Head of caudate nucleus (tissue), 42 donors: ENCODE data around the gene SWAP70.
"Not testable (repeated sequence)": the region's sequence is repeated elsewhere in the genome, so short reads cannot be mapped to it uniquely, and the experiment has no call there.

Source experiments
- DNase-seq, 42 donors: peaks; one replicate each; pipeline versions ENCODE4 v3.0.0 to v3.0.0-alpha.2; 2020 to 2021; ENCODE audit warnings: mixed read lengths in 7 of 42
- intact Hi-C: fragments of 100-400 bp; cut with DNase I; formaldehyde crosslinking; loops from one replicate; pipeline ENCODE4 v1.15.0; 2022

SWAP70 gene

DNA sequence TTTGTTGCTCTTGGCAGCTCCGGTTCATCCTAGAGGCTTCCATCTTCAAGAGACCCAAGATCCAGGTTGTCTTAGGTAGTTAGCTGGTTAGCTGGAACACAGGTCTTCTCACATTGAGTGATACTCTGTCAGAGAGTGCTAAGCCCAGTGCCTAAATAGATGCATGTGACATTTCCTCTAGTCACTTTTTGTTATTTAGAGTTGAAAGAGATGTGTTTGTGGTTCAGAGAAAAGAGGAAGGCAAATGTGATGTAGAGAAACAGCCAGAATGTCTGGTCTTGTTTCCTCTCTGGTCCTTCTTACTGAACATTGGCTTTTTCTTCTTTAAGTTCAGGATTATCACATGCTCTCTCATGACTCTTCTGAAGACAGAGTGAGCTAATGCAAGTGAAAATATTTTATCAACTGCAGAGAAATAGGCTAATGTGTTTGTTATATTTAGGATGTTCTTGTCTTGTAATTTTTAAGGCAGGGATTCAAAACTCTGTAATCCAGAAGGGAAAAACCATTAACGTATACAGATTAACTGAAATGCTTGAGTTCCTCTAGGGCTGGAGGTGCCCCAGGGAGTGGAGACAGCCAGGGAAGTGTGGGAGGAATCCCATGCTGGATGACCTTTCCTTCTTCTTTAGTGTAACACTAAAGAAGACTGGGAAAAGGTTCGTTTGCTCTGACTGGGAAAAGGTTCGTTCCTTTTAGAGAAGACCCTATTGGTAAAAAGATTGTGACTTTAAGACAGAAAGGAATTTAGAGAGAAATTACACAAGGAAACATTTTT, 75.4 kb downstream of the SWAP70 start:
- no peak for DNase-seq

DNA sequence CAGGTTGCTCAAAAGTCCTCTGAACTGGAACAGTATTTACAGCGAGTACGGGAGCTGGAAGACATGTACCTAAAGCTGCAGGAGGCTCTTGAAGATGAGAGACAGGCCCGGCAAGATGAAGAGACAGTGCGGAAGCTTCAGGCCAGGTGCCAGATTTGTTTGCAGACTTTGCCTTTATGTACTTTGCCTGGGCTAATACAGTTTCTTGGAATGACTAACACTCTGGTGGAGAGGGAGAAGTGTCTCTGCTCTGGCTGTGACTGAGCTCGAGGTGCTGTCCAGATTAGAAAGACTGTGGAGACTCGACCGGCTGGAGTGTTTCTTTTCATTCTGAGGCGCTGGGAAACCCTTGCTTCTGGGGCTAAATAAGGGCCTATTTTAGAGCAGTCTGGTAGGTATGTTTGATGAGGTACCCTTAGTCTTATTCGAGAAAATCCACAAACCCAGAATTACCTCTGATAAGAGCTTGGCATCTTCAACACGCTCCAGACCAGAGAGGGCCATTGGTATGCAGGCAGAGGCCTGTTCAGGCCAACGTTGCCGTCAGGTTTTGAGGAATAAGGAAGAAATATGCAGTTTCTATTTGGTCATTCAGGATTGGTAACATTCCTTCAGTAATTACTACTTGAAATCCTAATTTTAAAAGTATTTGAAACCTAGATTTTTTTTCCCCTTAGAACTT, 76.5 kb downstream of the SWAP70 start:
- intact Hi-C loops: loop anchor here (10.0 kb wide), 1 partner anchor 56 kb away; no protein-coding TSS in a partner anchor
- no peak for DNase-seq

More for the DNA sequence above, 75.4 kb downstream of the SWAP70 start:
- intact Hi-C loops: no loop called here

DNA sequence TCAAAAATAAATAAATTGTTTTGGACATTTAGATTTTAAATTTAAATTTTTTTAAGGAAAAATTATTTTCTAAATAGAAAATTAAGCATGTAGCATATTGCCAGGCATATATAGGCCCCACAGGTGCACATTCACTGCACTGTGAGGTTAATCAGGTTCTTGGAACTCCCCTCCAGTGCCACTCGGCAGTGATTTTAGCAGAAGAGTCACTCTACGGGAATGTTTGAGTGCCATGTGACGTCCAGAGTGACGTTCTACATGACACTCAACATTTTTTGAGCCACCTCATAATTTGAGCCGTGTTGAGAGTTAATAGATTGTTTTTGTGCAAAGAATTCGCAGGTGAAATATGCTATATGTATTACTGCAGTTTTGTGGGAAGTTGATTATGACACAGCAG, 77.4 kb downstream of the SWAP70 start:
- DNase-seq: no peak
- intact Hi-C loops: loop anchor here (10.0 kb wide), 1 partner anchor 56 kb away; no protein-coding TSS in a partner anchor

DNA sequence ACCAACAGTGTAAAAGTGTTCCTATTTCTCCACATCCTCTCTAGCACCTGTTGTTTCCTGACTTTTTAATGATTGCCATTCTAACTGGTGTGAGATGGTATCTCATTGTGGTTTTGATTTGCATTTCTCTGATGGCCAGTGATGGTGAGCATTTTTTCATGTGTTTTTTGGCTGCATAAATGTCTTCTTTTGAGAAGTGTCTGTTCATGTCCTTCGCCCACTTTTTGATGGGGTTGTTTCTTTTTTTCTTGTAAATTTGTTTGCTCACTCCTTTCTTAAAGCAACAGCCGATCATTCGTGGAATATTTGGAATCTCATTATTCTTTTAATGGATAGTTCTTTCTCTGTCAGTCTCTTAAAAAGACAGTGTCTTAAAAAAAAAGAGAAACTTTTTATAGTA, 79.6 kb downstream of the SWAP70 start:
- not testable (repeated sequence) for DNase-seq
- intact Hi-C loops: loop anchor here (10.0 kb wide), 1 partner anchor 59 kb away; no protein-coding TSS in a partner anchor

DNA sequence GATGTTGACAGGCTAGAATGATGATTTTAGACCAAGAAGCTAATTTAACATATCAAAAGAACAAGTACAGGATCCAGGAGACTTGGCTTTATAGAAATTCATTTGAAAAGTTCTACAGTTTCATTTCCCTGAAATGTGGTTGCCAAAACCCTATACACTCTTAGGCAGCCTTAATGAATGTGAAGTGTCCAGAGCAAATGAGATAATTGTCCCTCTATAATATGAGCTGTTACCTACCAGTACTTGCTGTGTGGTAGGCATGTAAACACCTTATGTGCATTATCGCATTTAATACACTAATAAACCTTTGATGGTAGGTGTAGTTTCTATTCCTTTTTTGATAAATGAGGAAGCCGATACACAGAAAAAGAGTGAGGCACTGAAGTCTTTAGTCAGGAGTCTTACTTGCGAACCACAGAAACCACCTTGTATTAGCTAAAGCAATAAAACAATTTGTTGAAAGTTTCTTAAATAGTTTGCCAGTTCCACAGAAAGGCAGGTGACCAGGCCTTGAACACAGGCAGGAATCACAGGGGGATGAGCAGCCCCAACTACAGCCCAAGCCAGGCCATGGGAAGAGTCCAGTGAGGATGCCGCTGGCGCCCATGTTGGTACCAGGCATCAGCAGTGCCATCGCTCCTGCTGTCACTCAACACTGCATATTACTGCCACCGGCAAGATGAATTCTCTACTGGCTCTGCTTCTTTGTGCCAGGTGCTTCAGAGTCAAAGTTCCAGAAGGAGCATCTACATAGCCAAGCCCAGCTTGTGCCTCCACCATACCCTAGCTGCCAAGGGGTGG, 81.7 kb downstream of the SWAP70 start:
- intact Hi-C loops: loop anchor here (10.0 kb wide), 1 partner anchor 61 kb away; no protein-coding TSS in a partner anchor

DNA sequence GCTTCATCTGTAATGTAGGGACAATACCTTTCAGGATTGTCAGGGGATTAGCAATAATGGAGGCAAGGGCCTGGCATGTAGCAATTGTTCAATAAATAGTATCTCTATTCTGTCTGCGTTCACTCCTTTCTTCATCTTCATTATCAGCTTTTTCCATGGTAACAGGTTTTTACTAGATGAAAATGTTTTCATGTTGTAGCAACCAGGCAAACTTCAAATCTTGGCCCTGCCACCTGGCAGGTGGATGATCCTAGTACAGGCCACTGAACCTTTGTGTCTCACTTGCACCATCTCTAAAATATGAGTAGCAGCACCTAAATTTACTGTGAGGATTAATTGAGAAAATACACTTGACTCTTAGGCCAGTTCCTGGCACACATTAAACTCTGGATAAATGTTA, 83.4 kb downstream of the SWAP70 start:
- no peak for DNase-seq
- intact Hi-C loops: loop anchor here (10.0 kb wide), 1 partner anchor 62 kb away; no protein-coding TSS in a partner anchor

More for the DNA sequence above, 81.7 kb downstream of the SWAP70 start:
- no peak for DNase-seq

DNA sequence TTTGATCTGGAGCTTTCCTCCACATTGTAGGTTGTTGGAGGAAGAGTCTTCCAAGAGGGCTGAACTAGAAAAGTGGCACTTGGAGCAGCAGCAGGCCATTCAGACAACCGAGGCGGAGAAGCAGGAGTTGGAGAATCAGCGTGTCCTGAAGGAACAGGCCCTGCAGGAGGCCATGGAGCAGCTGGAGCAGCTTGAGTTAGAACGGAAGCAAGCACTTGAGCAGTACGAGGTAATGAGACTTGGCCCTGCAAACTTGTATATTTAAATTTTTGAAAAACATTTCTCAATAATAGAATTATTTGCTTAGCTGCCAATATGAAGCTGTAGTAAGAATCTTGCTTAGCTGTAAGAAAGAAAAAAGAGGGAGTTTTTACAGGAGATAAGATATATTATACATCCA, 84.0 kb downstream of the SWAP70 start:
- DNase-seq: no peak
- intact Hi-C loops: loop anchor here (10.0 kb wide), 1 partner anchor 63 kb away; no protein-coding TSS in a partner anchor

DNA sequence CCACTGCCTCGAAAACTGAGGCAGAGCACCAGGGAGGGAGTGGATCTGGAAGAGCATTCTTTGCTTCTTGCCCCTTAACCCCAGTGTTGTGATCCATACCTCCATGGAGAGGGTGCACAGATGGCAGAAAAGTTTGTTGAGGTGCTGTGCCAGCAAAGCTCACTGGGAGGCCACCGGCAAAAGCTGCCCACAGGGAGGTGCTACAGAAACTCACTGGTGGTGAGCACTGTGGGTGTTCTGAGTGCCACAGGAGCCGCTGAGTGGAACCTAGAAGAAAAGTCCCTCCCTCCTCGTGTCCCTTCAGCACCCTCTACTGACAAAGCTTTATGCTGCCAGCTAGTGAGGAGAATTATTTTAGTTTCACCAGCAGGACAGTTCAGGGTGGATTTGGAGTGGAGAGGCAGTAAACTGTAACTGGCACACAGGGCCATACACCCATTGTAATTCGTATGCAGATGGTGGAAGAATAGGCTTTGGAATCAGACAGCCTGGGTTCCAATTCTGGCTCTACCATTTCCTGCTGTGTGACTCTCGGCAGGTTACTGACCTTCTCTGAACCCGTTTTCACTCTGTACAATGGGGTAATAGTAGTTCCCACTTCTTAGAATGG, 84.6 kb downstream of the SWAP70 start:
- intact Hi-C loops: loop anchor here (10.0 kb wide), 1 partner anchor 64 kb away; no protein-coding TSS in a partner anchor
- peak; percentile 25 to 83 (median 66) for DNase-seq

DNA sequence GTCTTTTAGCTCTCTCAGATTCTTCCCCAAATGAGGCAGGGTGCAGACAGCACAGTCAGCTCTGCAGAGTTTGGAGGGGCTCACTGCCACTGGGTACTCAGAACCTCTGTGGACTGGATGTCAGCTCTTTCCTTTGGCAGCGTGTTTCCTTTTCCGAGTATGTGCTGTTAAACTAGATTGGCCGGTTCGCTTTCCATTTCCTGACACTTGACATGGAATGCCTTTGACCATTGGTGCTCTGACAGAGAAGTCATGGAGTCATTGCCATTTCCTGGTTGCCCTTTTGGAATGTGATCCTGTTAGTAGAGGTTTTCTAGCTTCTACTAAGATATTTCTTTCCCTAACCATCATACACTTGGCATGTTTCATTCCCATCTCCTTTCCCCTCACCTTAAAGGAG, 86.7 kb downstream of the SWAP70 start:
- DNase-seq: no peak
- intact Hi-C loops: no loop called here

DNA sequence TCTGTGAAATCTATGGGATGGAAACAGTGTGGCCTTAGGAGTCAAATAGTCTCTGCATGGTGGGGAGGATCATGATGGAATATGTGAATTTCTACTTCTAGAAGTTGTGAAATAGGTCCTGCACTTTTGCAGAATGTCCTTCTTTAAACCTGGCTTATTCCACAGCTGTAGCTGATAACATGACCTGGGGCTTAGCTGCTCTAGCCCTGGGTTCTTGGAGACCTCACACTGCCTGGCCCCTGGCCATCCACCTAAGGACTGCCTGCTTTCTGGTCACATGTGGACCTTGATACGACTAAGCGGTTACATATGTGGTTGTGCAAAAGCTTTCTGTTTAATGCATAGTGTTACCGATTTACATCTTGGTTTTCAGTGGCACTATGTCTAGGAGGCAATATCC, 88.2 kb downstream of the SWAP70 start:
- peak in 1 of 42 donors; percentile 10 for DNase-seq
- intact Hi-C loops: no loop called here

DNA sequence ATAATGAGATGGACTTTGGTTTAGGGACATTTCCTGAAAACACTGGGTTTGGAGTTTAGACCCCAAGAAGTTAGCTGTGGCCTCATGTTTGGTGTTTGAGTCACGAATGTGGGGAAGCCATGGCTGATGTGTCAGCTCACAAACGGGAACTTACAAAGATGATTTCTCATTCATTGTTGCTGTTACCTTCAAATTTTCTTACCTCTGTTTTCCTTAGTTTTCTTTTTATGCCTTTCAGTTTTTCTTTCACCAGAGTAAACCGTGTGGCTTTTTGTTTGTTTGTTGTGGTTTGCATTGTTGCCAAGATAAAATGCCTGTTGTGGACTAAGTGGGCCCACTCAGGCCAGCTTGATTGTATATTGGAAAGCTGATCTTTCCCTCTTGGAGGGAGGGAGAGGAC, 89.1 kb downstream of the SWAP70 start:
- peak in 1 of 42 donors; percentile 22 for DNase-seq
- intact Hi-C loops: no loop called here

DNA sequence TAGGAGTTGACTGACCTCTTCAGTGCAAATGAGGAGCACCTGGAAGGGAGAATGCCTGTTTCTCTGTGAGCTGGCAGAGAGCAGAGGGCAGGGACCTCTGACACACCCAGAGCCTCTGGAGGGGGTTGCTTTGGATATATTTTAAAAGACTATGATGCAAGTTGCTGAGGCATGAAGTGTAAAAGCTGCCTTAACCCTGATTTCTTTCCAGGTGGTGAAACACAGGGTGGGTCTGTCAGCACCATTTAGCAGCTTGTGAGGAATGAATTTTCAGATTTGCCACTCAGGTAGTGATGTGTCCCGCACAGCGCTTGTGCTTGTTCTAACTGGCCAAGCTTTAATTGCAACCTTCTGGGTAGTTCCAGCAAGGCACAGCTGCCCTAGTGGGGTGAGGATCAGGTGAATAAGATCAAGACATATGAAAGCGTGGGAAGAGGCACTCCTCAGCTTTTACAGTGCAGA, 90.2 kb downstream of the SWAP70 start:
- intact Hi-C loops: no loop called here
- DNase-seq: peak in 19 of 42 donors; percentile 7 to 74 (median 41)

DNA sequence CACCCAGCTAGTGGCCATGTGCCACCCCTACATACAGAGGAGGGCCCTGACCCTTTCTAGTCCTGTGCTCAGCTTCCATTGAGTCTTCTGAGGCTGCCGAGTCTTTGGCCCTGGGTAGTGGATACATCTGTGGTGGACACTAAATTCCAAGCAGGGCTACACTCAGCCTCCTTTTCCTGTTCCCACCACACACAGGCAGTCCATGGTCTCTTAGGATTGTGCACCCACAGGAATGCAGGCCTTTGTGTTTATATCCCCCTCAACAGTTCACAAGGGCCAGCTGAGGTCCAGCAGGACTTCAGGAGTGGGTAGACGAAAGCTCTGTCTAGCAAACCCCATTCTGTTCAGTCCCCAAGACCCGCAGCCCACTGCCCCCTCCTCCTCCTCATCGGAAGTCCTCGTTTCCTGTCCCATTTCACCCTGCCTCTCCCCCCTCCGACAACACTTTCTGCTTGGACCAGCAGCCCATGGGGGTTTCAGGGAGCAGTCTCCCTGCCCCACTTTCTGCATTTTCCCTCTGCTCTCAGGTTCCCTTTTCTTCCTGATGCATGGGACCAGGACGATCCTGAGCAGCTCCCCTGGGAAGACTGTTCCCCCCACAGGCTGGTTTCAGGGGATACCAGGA, 91.8 kb downstream of the SWAP70 start:
- intact Hi-C loops: loop anchor here (5.0 kb wide), 3 partner anchors 143 to 552 kb away; partner anchors contain the start of gene ADM
- DNase-seq: no peak

DNA sequence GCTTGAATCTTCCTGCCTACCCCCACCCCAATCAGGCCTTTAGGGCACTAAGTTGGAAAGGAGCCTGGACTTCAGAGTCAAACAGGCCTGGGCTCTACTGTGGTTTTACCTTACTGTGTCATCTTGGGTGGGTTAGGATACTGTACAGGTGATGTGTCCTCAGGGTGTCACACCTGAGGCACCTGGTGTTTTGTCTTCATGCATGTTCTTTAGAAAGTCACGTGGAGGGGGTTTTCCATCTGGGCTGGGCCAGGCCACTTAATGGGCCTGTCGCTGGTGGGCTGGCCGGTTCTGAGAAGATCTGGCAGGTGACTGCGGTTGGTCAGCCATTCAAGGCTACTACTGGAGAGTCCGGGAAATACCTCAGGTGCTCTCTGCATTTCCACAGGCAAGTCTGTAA, 92.6 kb downstream of the SWAP70 start:
- intact Hi-C loops: loop anchor here (5.0 kb wide), 3 partner anchors 144 to 551 kb away; partner anchors contain the start of gene ADM
- no peak for DNase-seq

DNA sequence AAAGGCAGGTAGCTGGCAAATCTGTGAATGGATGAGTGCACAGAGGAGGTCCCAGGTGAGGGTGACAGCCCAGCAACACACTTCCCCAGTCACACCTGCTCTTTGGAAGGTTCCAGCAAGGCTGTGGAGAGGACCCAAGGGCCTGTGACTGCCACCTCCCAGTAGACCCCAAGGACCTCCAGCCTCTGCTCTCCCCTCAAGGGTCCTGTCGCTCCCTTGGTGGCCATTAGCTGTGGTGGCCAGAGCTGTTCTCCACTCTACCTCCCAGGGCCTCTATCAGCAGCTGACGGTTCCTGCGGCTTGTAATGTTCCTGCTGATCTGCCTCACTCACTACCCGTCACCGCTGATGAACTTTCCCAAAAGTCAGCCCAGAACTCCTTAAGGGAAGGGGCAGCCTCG, 93.0 kb downstream of the SWAP70 start:
- intact Hi-C loops: loop anchor here (5.0 kb wide), 3 partner anchors 145 to 550 kb away; partner anchors contain the start of gene ADM
- DNase-seq: no peak

DNA sequence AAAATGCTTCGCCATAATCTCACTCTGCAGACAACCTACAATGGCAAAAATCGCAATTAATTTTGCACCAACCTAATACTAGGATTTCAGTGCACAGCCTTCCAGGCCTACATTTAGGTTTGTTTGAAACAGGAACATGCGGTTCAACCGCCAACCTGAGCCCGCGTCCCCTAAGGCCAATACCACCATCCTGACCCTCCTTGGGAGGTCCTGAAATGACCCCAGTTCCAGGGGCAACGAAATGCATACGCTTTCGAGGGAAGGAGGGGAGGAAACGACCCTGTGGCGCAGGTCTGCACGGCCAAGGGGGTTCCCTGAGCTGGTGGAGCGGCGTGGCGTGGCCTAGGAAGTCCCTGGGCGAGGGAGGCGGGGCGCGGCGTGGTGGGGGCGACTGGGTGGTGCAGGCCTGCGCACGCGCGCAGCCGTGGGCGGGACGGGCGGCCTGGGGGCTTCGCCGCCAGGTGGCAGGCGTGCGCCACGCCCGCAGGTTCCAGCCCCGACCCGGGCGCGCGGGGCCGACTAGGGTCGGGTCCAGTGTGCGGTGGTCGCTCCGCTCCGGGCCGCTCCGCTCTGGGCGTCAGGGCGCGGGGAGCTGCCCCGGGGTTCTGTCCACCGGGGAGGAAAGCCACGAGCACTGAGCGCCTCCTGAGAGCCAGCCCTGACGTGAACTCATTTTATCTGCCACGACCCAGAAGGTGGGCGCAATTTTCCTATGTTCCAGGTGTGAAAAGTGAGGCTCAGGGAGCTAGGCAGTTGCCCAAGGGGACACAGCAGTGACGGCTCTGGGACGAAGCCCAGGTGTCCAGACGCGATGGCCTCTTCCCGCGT, 94.1 kb downstream of the SWAP70 start:
- peak; percentile 57 to 93 (median 87) for DNase-seq
- intact Hi-C loops: loop anchor here (5.0 kb wide), 3 partner anchors 146 to 549 kb away; partner anchors contain the start of gene ADM
